ENCODE measurements around the gene PNPLA6. TPM values are rescaled to one million over a fixed set of nuclear protein-coding genes. Genes with fewer than 3 reads are reported as not detected.

Gene PNPLA6
- total RNA-seq, 1 experiment from 2014 or later, result 217 TPM

DNA sequence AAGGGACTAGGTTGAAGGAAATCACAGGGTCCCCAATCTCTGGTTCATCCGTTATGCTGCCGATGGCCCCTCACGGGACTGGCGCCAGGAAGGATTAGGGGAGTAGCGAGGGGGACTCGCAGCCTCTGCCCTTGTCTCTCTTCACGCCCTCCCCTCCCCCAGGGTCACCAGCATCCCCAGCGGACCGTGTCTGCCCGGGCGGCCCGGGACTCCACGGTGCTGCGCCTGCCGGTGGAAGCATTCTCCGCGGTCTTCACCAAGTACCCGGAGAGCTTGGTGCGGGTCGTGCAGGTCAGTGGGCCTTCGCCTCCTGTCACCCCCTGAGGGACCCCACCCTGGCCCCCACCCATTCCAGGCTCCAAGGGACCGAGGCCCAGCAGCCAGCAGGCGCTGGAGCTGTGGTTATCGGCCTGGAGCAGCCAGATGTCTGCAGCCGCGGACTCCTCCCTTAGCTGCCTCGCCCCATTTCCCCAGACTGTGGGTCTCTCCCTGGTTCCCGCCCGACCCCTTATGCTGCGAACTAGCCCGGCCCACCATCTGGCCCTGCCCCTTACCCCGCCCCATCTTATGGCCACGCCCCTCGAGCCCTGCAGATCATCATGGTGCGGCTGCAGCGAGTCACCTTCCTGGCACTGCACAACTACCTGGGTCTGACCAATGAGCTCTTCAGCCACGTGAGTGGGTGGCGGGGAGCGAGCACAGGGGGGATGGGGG is 5.4 kb downstream of the PNPLA6 start:
- CTCF ChIA-PET, result no interaction called here

DNA sequence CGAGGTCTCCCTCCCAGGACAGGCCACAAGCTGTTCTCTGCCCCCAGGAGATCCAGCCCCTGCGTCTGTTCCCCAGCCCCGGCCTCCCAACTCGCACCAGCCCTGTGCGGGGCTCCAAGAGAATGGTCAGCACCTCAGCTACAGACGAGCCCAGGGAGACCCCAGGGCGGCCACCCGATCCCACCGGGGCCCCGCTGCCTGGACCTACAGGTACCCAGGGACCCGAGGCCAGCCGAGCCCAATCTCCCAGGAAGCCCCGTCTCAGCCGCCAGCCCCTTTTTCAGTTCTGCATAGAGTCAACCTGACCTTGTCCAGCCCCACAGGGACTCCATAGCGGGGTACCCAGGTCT is 5.9 kb downstream of the PNPLA6 start:
- Histone ChIP-seq H3K4me3 (ENCODE audit: low read length) (no peak overlapping the region), H3K36me3 (ENCODE audit: low read depth, low read length) (peaks cover 40% of the 10 kb centered on the region), H3K9ac (ENCODE audit: low read length) (no peak overlapping the region), H3F3A (ENCODE audit: low read length, unreplicated experiment) (no peaks in the 10 kb centered on the region), H4K20me1 (ENCODE audit: low read length) (no peaks in the 10 kb centered on the region), H2AFZ (ENCODE audit: low read length) (no peak overlapping the region), H3K4me1 (ENCODE audit: insufficient read depth, low read length) (peaks cover under 1% of the 10 kb centered on the region; the same call in 1 of the 2 replicates), H3K9me2 (replicated peaks; ENCODE audit: low read length) (no peaks in the 10 kb centered on the region), H3K9me3 (ENCODE audit: low read length) (no peaks in the 10 kb centered on the region), H3K79me2 (ENCODE audit: low read length) (peaks cover under 1% of the 10 kb centered on the region; the same call in 1 of the 2 replicates), H3K4me2 (ENCODE audit: low read length) (no peak overlapping the region), H3K27me3 (ENCODE audit: low read length) (no peaks in the 10 kb centered on the region), H3K27ac (ENCODE audit: low read length) (no peak overlapping the region)
- intact Hi-C loops (cut with micrococcal nuclease), result no loop called here
- POLR2A ChIA-PET (ENCODE audit: unreplicated experiment), result no interaction called here
- CTCF ChIA-PET, result no interaction called here
- no peak for TF ChIP-seq EZH2 (IDR thresholded peaks at IDR 0.05; ENCODE audit: low read length, unreplicated experiment)
- DNase-seq, result no peak
- no peak for ATAC-seq
- BruUV-seq (replicated peaks), result no TSS peak

More for the DNA sequence above, 5.4 kb downstream of the PNPLA6 start:
- TF ChIP-seq EZH2 (IDR thresholded peaks at IDR 0.05; ENCODE audit: low read length, unreplicated experiment) (no peak), EZH2phosphoT487 (IDR thresholded peaks at IDR 0.05; ENCODE audit: borderline replicate concordance, low read length) (no peak)
- TF ChIP-seq, protein P1, sequence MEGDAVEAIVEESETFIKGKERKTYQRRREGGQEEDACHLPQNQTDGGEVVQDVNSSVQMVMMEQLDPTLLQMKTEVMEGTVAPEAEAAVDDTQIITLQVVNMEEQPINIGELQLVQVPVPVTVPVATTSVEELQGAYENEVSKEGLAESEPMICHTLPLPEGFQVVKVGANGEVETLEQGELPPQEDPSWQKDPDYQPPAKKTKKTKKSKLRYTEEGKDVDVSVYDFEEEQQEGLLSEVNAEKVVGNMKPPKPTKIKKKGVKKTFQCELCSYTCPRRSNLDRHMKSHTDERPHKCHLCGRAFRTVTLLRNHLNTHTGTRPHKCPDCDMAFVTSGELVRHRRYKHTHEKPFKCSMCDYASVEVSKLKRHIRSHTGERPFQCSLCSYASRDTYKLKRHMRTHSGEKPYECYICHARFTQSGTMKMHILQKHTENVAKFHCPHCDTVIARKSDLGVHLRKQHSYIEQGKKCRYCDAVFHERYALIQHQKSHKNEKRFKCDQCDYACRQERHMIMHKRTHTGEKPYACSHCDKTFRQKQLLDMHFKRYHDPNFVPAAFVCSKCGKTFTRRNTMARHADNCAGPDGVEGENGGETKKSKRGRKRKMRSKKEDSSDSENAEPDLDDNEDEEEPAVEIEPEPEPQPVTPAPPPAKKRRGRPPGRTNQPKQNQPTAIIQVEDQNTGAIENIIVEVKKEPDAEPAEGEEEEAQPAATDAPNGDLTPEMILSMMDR (conservative IDR thresholded peaks at IDR 0.05; ENCODE audit: low read depth, low read length), result no peak
- DNase-seq (peak; percentile 45), ATAC-seq (peak; percentile 90)
- no peak overlapping the region for H2AFZ ChIP-seq (ENCODE audit: low read length)
- POLR2A ChIA-PET (ENCODE audit: unreplicated experiment), result no interaction called here
- H3K9ac ChIP-seq (ENCODE audit: low read length), result no peak overlapping the region
- intact Hi-C loops (cut with micrococcal nuclease), result no loop called here
- H3K9me3 ChIP-seq (ENCODE audit: low read length), result no peaks in the 10 kb centered on the region
- H3K79me2 ChIP-seq (ENCODE audit: low read length), result peaks cover 6% of the 10 kb centered on the region
- no peaks in the 10 kb centered on the region for H4K20me1 ChIP-seq (ENCODE audit: low read length)
- H3K27ac ChIP-seq (ENCODE audit: low read length), result no peak overlapping the region
- H3K4me1 ChIP-seq (ENCODE audit: insufficient read depth, low read length), result peaks cover 5% of the 10 kb centered on the region; the same call in 1 of the 2 replicates
- no peaks in the 10 kb centered on the region for H3K27me3 ChIP-seq (ENCODE audit: low read length)
- H3K4me3 ChIP-seq (ENCODE audit: low read length), result no peak overlapping the region
- no TSS peak for BruUV-seq (replicated peaks)
- H3K9me2 ChIP-seq (replicated peaks; ENCODE audit: low read length), result no peaks in the 10 kb centered on the region
- no peaks in the 10 kb centered on the region for H3F3A ChIP-seq (ENCODE audit: low read length, unreplicated experiment)
- peaks cover 40% of the 10 kb centered on the region for H3K36me3 ChIP-seq (ENCODE audit: low read depth, low read length)
- H3K4me2 ChIP-seq (ENCODE audit: low read length), result no peak overlapping the region

DNA sequence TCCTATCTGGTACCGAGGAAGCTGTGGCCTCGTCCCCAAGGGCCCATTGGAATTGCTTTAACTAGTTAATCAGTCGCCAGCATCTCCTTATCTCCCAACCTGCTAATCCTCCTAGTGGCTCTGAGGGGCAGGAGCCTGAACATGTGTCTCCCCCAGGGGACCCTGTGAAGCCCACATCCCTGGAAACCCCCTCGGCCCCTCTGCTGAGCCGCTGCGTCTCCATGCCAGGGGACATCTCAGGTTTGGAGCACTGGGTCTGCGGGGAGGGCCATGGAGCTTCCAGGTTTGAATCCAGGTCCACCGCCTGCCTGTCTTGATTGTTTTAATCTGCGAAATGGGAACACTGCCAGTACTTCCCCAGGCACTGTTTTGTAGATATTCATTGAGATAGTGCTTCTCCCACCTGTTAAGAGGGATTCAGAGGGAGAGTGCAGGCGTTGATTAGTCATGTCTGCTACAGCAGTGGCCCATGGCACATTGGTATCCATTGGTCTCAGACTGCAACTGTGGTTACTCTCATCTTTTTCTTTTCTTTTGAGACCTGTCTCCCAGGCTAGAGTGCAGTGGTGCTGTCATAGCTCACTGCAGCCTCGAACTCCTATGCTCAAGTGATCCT is 6.4 kb downstream of the PNPLA6 start:
- Histone ChIP-seq H4K20me1 (ENCODE audit: low read length) (no peaks in the 10 kb centered on the region), H3K9ac (ENCODE audit: low read length) (no peak overlapping the region), H3K79me2 (ENCODE audit: low read length) (no peaks in the 10 kb centered on the region), H3K9me3 (ENCODE audit: low read length) (no peaks in the 10 kb centered on the region), H3K36me3 (ENCODE audit: low read depth, low read length) (peaks cover 40% of the 10 kb centered on the region), H3K4me1 (ENCODE audit: insufficient read depth, low read length) (no peaks in the 10 kb centered on the region), H3F3A (ENCODE audit: low read length, unreplicated experiment) (no peaks in the 10 kb centered on the region), H3K27me3 (ENCODE audit: low read length) (no peaks in the 10 kb centered on the region), H3K4me2 (ENCODE audit: low read length) (no peak overlapping the region), H2AFZ (ENCODE audit: low read length) (no peak overlapping the region), H3K27ac (ENCODE audit: low read length) (no peak overlapping the region), H3K9me2 (replicated peaks; ENCODE audit: low read length) (no peaks in the 10 kb centered on the region), H3K4me3 (ENCODE audit: low read length) (no peak overlapping the region)
- ATAC-seq (no peak), DNase-seq (no peak)
- CTCF ChIA-PET, result interaction anchor here (1.3 kb wide), 1 partner anchor 26 kb away, joined by 3 read pairs; no protein-coding TSS in a partner anchor
- intact Hi-C loops (cut with micrococcal nuclease), result no loop called here
- POLR2A ChIA-PET (ENCODE audit: unreplicated experiment), result no interaction called here
- BruUV-seq (replicated peaks), result TSS peak; percentile 5
- TF ChIP-seq, protein P1 (conservative IDR thresholded peaks at IDR 0.05; ENCODE audit: low read depth, low read length), result no peak
- no peak for TF ChIP-seq EZH2phosphoT487 (IDR thresholded peaks at IDR 0.05; ENCODE audit: borderline replicate concordance, low read length)
- TF ChIP-seq EZH2 (IDR thresholded peaks at IDR 0.05; ENCODE audit: low read length, unreplicated experiment), result no peak
